ENCODE results near the gene DSCAML1.

GRCh38 chr11:117820516-117820915 is 23.5 kb upstream of the DSCAML1 start:
- TF ChIP-seq CTCF (IDR thresholded peaks at IDR 0.05) (no peak), POLR2A (IDR thresholded peaks at IDR 0.05) (no peak)
